Liver (tissue), 9 donors: ENCODE measurements around the gene CD79A. TPM values are rescaled to one million over a fixed set of nuclear protein-coding genes. Genes with fewer than 3 reads are reported as not detected.

Source experiments
- DNase-seq: peaks from one replicate; pipeline ENCODE4 v3.0.0-alpha.2; 2017; ENCODE audit warnings: low spot score
- H3K27ac ChIP-seq, 2 donors: one replicate each; pipeline ENCODE4 v1.7.0; 2013; ENCODE audit warnings: inconsistent platforms in 2 of 2, low read length in 2 of 2, control low read depth in 1 of 2, low read depth in 1 of 2, mild to moderate bottlenecking in 1 of 2
- H3K27me3 ChIP-seq, 4 donors: one replicate each; pipeline versions ENCODE4 v1.6.1 to v1.7.0; 2013; ENCODE audit warnings: low read length in 3 of 4, inconsistent platforms in 1 of 4, mild to moderate bottlenecking in 1 of 4, moderate library complexity in 1 of 4; ENCODE audit not compliant: control insufficient read depth in 4 of 4, insufficient read depth in 4 of 4
- H3K36me3 ChIP-seq, 4 donors: one replicate each; pipeline versions ENCODE4 v1.6.1 to v1.7.0; 2013; ENCODE audit warnings: low read length in 3 of 4, mild to moderate bottlenecking in 3 of 4, low read depth in 1 of 4, moderate library complexity in 1 of 4; ENCODE audit not compliant: control insufficient read depth in 4 of 4, insufficient read depth in 3 of 4
- H3K4me1 ChIP-seq, 4 donors: one replicate each; pipeline versions ENCODE4 v1.6.1 to v1.7.0; 2013; ENCODE audit warnings: low read length in 3 of 4, mild to moderate bottlenecking in 3 of 4, moderate library complexity in 1 of 4; ENCODE audit not compliant: control insufficient read depth in 4 of 4, insufficient read depth in 4 of 4
- H3K4me3 ChIP-seq, 3 donors: one replicate each; pipeline versions ENCODE4 v1.6.1 to v1.7.0; 2013; ENCODE audit warnings: low read length in 3 of 3, control low read depth in 1 of 3, low read depth in 1 of 3, mild to moderate bottlenecking in 1 of 3
- H3K9ac ChIP-seq, 2 donors: one replicate each; pipeline ENCODE4 v1.7.0; 2013; ENCODE audit warnings: low read length in 2 of 2, mild to moderate bottlenecking in 2 of 2, moderate library complexity in 2 of 2, control low read depth in 1 of 2, low read depth in 1 of 2
- H3K9me3 ChIP-seq, 4 donors: one replicate each; pipeline versions ENCODE4 v1.6.1 to v1.7.0; 2013; ENCODE audit warnings: low read length in 3 of 4; ENCODE audit not compliant: control insufficient read depth in 4 of 4
- EGR1 ChIP-seq, 2 donors: IDR thresholded peaks; 2 replicates each; pipeline ENCODE4 v1.6.1; 2016 to 2018; ENCODE audit warnings: antibody characterized with exemption in 2 of 2, low read depth in 2 of 2
- FOXA1 ChIP-seq: IDR thresholded peaks from 2 replicates; pipeline ENCODE4 v1.6.1; 2016; ENCODE audit warnings: antibody characterized with exemption
- FOXA2 ChIP-seq: IDR thresholded peaks from 2 replicates; pipeline ENCODE4 v1.6.1; 2016; ENCODE audit warnings: antibody characterized with exemption
- GABPA ChIP-seq, 2 donors: IDR thresholded peaks in 1 of 2; conservative IDR thresholded peaks in 1 of 2; 2 replicates each; pipeline ENCODE4 v1.6.1; 2016; ENCODE audit warnings: antibody characterized with exemption in 2 of 2, mild to moderate bottlenecking in 1 of 2, moderate library complexity in 1 of 2
- HNF4A ChIP-seq, 2 donors: conservative IDR thresholded peaks; 2 replicates each; pipeline ENCODE4 v1.6.1; 2016; ENCODE audit warnings: antibody characterized with exemption in 2 of 2, mild to moderate bottlenecking in 2 of 2
- JUND ChIP-seq, 2 donors: IDR thresholded peaks; 2 replicates each; pipeline ENCODE4 v1.6.1; 2016; ENCODE audit warnings: antibody characterized with exemption in 2 of 2
- RAD21 ChIP-seq, 2 donors: IDR thresholded peaks; 2 replicates each; pipeline ENCODE4 v1.6.1; 2016; ENCODE audit warnings: antibody characterized with exemption in 2 of 2, mild to moderate bottlenecking in 2 of 2
- RXRA ChIP-seq, 2 donors: IDR thresholded peaks; 2 replicates each; pipeline ENCODE4 v1.6.1; 2017 to 2018; ENCODE audit warnings: antibody characterized with exemption in 2 of 2, mild to moderate bottlenecking in 1 of 2
- SP1 ChIP-seq: IDR thresholded peaks from 2 replicates; pipeline ENCODE4 v1.6.1; 2018; ENCODE audit warnings: antibody characterized with exemption, mild to moderate bottlenecking
- TAF1 ChIP-seq: conservative IDR thresholded peaks from 2 replicates; pipeline ENCODE4 v1.6.1; 2016; ENCODE audit warnings: antibody characterized with exemption, mild to moderate bottlenecking
- WGBS: extraction: QIAGEN DNeasy Blood & Tissue Kit; methylation state at CpG from one replicate; pipeline ENCODE4 v1.1.7; 2013; 5-methylcytosine and 5-hydroxymethylcytosine counted together
- polyA plus RNA-seq, 2 donors: library from polyadenylated mRNA; stranded (reverse) in 1 of 2; unstranded in 1 of 2; fragments of 200-250 nt in 1 of 2; fragments of >200 nt in 1 of 2; fragmentation: Nextera tagmentation in 1 of 2; extraction: Ambion mirVana in 1 of 2; gene quantifications; one replicate each; pipeline versions ENCODE4 v1.2.1 to v1.2.3, GENCODE V29; 2013 to 2015
- total RNA-seq, 2 donors: library from RNA; depleted of rRNA; stranded (reverse); fragments of >200 nt; gene quantifications; one replicate each; pipeline ENCODE4 v1.2.3, GENCODE V29; 2014
- TF ChIP-seq, protein P1 (sequence below): IDR thresholded peaks from 2 replicates; pipeline ENCODE4 v1.6.1; 2016; ENCODE audit warnings: antibody characterized with exemption, mild to moderate bottlenecking
- TF ChIP-seq, protein P2 (sequence below): IDR thresholded peaks from 2 replicates; pipeline ENCODE4 v1.6.1; 2016; ENCODE audit warnings: antibody characterized with exemption
- donor health status: healthy.
- donor health status: healthy.
- donor health status: healthy.
- donor health status: healthy.
- donor health status: healthy.

CD79A gene
- total and polyA plus RNA-seq, 4 donors = 0.43 to 5.0 (median 2.0) TPM

DNA sequence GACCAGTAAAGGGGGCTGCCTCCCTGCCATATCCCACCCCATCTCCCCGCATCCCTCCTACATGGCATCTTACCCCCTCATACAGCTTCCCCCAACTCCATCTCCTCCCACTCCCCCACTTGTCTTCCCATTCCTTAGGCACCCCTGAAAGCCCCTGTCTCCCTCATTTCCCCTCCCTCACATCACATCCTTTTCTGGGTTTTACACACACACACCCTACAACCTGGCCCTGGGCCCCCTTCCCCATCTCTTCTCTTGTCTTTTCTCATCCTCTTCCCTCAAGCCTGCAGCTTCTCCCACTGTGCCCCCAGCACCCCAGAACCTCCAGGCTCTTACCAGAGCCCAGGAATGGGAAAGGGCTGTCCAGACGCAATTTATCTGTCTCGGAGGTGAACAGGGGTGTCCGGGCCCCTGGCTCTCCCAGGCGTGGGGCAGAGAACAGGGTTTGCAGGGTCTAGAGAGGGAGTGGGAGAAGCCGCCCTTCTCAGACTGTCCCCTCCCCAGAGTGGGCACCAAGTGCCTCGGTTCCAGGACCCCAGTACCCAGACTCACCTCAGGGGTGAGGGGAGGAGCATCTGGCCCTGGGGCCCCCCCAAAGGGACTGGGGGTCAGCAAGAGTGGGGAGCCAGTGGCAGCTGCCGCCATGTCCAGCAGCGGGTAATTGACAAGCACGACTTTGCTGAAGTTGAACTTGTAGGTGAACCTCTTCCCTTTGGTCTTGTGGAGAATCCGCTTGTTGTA lies 31.8 kb downstream of the CD79A start:
- no peak overlapping the region for H3K27ac ChIP-seq
- no peak overlapping the region for H3K9ac ChIP-seq
- peaks cover 0 to 6% (median 4%) of the 10 kb centered on the region in 4 donors for H3K4me1 ChIP-seq
- H3K9me3 ChIP-seq = no peaks in the 10 kb centered on the region
- H3K36me3 ChIP-seq = peaks cover 8 to 27% (median 9%) of the 10 kb centered on the region in 4 donors
- TF ChIP-seq HNF4A (conservative IDR thresholded peaks at IDR 0.05) (no peak), EGR1 (IDR thresholded peaks at IDR 0.05; ENCODE audit: low read depth in 2 of 2) (no peak), JUND (IDR thresholded peaks at IDR 0.05) (no peak), GABPA (IDR thresholded peaks at IDR 0.05 in 1 of 2, conservative IDR thresholded peaks at IDR 0.05 in 1 of 2) (no peak), RXRA (IDR thresholded peaks at IDR 0.05) (no peak), FOXA1 (no peak), FOXA2 (no peak), TAF1 (no peak), SP1 (no peak)
- TF ChIP-seq, protein P1, sequence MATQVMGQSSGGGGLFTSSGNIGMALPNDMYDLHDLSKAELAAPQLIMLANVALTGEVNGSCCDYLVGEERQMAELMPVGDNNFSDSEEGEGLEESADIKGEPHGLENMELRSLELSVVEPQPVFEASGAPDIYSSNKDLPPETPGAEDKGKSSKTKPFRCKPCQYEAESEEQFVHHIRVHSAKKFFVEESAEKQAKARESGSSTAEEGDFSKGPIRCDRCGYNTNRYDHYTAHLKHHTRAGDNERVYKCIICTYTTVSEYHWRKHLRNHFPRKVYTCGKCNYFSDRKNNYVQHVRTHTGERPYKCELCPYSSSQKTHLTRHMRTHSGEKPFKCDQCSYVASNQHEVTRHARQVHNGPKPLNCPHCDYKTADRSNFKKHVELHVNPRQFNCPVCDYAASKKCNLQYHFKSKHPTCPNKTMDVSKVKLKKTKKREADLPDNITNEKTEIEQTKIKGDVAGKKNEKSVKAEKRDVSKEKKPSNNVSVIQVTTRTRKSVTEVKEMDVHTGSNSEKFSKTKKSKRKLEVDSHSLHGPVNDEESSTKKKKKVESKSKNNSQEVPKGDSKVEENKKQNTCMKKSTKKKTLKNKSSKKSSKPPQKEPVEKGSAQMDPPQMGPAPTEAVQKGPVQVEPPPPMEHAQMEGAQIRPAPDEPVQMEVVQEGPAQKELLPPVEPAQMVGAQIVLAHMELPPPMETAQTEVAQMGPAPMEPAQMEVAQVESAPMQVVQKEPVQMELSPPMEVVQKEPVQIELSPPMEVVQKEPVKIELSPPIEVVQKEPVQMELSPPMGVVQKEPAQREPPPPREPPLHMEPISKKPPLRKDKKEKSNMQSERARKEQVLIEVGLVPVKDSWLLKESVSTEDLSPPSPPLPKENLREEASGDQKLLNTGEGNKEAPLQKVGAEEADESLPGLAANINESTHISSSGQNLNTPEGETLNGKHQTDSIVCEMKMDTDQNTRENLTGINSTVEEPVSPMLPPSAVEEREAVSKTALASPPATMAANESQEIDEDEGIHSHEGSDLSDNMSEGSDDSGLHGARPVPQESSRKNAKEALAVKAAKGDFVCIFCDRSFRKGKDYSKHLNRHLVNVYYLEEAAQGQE = no peak
- 87% methylated on average over 11 of the region's 11 CpGs for WGBS
- DNase-seq = no peak
- H3K27me3 ChIP-seq = peaks cover 0 to 4% (median 0%) of the 10 kb centered on the region in 4 donors
- H3K4me3 ChIP-seq = no peak overlapping the region

DNA sequence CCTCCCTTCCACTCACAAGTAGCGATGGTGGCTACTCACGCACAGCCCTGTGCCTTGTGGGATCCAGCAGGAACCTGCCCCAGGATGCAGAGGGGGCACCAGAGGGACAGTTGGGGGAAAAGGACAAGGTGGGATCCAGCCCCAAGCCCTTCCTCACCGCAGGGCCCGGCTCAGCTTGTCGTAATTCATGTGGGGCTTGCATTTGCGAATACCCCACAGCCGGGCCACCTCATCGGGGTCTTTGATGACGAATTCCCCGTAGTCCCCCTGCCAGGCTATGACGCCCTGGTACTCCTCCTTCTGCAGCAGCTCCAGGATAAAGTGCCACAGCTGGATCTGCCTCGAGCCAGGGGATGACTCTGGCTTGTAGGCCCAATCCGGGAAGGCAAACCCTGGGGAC lies 32.6 kb downstream of the CD79A start:
- H3K4me3 ChIP-seq = no peak overlapping the region
- H3K9ac ChIP-seq = no peak overlapping the region
- 73% methylated on average over 13 of the region's 13 CpGs for WGBS
- no peak for DNase-seq
- TF ChIP-seq RAD21 (IDR thresholded peaks at IDR 0.05) = no peak
- TF ChIP-seq, protein P2, sequence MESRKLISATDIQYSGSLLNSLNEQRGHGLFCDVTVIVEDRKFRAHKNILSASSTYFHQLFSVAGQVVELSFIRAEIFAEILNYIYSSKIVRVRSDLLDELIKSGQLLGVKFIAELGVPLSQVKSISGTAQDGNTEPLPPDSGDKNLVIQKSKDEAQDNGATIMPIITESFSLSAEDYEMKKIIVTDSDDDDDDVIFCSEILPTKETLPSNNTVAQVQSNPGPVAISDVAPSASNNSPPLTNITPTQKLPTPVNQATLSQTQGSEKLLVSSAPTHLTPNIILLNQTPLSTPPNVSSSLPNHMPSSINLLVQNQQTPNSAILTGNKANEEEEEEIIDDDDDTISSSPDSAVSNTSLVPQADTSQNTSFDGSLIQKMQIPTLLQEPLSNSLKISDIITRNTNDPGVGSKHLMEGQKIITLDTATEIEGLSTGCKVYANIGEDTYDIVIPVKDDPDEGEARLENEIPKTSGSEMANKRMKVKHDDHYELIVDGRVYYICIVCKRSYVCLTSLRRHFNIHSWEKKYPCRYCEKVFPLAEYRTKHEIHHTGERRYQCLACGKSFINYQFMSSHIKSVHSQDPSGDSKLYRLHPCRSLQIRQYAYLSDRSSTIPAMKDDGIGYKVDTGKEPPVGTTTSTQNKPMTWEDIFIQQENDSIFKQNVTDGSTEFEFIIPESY = no peak
- TF ChIP-seq TAF1 = no peak
- no peak for TF ChIP-seq FOXA1
- TF ChIP-seq SP1 = no peak
- TF ChIP-seq EGR1 (IDR thresholded peaks at IDR 0.05; ENCODE audit: low read depth in 2 of 2) = no peak
- no peak for TF ChIP-seq GABPA (IDR thresholded peaks at IDR 0.05 in 1 of 2, conservative IDR thresholded peaks at IDR 0.05 in 1 of 2)
- no peaks in the 10 kb centered on the region for H3K4me1 ChIP-seq
- no peak overlapping the region for H3K27ac ChIP-seq
- peaks cover 0 to 4% (median 0%) of the 10 kb centered on the region in 4 donors for H3K27me3 ChIP-seq
- no peaks in the 10 kb centered on the region for H3K9me3 ChIP-seq
- peaks cover 2 to 19% (median 7%) of the 10 kb centered on the region in 4 donors for H3K36me3 ChIP-seq
